ENCODE data around the gene ANKRD44. TPM values are rescaled to one million over a fixed set of nuclear protein-coding genes. Genes with fewer than 3 reads are reported as not detected.

ANKRD44 gene
- polyA plus RNA-seq, 12 donors, result 11.2 to 34.8 (median 21.1) TPM; not detected in 1

DNA sequence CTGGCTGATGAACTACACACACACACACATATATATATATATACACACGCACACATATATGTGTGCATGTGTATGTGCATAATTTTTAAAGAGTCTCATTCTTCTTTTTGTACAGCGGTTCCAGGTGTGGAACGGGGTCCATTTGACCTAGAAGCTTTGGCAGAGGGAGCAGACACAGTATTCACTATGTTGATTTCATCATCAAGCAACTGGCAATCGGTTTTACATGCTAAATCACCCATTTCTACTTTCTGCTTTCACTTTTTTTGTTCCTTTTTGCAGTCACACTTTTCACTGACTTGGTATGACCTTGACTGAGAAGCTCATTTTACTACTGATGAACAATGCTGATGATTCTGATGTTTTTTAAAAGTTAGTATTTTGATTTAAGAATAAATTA lies 321.1 kb downstream of the ANKRD44 start:
- DNase-seq, result no peak

DNA sequence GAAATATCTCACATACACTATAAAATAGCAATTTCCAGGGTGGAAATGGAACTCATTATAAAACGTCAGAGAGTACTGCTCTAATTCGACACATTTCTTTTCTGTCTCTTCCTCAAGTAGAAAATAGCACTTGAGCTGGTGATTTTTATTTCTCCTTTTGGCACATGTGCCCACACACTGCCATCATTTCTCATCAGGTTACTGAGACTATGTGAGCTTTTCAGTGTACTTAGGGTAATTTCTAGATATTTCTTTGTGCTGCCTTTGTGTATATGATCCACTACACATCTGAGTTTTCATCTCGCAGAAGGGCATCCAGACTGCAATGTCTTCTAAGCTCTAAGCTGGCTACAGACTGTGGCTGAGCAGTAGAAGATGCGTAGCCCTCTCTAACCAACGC lies 321.9 kb downstream of the ANKRD44 start:
- peak; percentile 16 for DNase-seq

DNA sequence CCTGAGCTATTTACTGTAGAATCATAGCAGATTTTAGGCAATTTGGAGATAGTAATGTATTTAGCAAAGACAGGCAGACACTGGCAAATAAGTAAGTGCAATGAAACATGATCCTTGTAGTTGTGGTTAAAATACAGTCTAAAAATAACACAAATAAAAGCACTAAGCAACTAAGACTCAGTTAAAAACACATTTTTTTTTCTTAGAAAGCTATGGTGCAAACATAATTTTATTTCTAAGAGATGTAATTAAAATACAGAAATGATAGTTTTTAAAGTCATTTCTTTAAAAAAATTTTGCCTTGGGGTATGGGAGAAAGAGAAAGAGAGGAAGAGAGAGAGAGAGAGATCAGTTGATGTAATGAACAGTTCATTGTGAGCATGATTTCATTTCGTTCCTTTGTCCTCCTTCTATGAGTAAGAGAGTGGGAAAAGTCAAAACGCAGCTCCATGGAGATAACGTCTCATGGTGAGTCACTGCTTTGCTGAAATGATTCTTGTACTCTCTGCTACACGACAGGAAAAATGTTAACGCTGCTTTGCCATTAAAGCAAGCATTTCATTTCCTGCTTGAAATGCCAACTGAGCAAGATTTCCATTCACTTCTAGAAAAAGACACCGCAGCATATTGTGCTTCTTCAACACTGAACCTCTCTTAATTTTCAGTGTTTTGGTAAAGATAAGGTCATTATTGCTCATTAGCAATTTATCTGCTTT lies 322.8 kb downstream of the ANKRD44 start:
- peak; percentile 67 for DNase-seq

- DNase-seq, result no peak
Measured at GRCh38 chr2:196987298-196987648, 323.3 kb downstream of the ANKRD44 start.

- DNase-seq, result no peak
Measured at GRCh38 chr2:196985511-196986183, 324.9 kb downstream of the ANKRD44 start.

DNA sequence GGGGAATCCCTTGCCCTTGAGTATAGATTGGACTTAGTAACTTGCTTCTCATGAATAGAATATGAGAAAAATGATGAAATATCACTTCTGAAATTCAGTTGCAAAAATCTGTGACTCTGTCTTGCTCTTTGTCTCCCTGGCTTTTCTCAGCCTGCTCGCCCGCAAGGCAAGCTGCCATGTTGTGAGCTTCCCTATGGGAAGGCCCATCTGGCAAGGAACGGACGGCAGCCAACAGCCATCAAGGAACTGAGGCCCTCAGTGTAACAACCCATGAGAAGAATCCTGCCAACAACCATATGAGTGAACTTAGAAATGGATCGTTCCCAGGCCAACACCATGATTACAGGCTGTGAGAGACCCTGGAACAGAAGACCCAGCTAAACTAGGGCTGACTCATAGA lies 325.7 kb downstream of the ANKRD44 start:
- DNase-seq, result no peak

DNA sequence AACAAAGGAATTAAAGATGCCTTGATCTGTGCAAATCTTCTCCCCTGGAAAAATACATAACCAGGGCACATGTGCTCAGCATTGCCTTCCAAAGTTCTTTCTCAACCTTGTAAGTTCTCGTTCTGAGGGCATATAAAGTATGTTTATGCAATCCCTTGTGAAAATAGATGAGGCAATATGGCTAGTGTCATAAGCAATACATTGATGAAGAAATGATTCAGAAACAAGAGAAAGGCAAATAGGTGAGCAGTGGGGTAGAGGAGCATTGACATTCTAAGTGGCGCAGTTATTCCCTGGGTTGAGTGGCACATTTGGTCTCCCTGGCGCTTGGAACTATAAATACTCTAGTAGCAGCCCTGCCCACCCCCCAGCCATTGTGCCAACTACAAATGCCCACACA lies 326.6 kb downstream of the ANKRD44 start:
- DNase-seq, result no peak

- DNase-seq, result no peak
Measured at GRCh38 chr2:196980473-196980872, 330.1 kb downstream of the ANKRD44 start.

- no peak for DNase-seq
Measured at GRCh38 chr2:196980001-196980400, 330.6 kb downstream of the ANKRD44 start.

- no peak for DNase-seq
Measured at GRCh38 chr2:196977507-196977906, 333.1 kb downstream of the ANKRD44 start.

GRCh38 chr2:196974970-196975369 lies 335.6 kb downstream of the ANKRD44 start:
- DNase-seq, result no peak

DNA sequence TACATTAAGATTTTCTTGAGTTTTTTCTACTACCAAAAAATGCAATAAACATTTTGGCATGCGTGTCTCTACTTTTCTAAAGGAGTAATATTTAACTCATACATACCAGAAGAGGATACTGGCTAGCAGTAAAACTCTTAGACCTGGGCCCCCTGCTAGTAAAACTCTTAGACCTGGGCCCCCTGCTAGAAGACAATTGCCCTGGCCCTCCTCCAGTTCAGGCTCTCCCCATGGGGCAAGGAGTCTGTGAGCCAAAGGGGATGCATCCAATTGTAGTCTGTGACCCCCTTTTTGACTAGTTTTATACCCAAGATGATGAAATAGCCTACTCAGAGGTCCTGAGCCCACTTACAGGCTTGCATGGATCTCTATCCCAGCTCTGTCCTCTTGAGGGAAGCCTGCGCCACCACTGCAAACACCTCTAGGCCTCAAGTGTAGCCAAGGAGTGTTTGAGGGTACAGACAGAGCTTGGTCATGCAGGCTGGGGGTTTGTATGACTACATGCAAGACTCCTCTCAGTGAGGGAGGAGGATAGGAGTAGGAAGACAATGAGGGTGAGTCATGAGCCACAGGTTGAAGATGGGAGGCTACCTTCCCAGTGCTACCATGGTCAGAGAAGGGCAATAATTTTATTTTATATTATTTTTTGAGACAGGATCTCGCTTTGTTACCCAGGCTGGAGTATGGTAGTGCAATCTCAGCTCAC lies 338.9 kb downstream of the ANKRD44 start:
- no peak for DNase-seq

DNA sequence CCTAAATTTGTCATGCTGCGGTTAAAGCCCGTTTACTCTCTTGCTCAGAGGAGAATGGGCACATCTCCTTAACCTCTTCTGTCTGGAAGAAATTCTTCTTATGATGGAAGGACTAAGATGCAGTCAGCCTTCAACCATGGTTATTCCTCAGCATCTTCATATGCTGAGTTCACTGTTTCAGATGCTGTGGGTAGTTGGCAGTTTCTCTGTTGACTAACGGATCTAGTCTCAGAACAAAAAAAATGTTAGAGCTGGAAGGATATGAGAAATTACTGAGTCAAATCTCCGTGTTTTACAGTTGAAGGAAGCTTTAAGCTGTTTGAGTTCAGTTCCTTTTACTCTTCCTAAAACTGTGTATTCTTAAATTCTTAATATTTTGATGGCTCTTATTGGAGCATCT lies 340.5 kb downstream of the ANKRD44 start:
- no peak for DNase-seq

DNA sequence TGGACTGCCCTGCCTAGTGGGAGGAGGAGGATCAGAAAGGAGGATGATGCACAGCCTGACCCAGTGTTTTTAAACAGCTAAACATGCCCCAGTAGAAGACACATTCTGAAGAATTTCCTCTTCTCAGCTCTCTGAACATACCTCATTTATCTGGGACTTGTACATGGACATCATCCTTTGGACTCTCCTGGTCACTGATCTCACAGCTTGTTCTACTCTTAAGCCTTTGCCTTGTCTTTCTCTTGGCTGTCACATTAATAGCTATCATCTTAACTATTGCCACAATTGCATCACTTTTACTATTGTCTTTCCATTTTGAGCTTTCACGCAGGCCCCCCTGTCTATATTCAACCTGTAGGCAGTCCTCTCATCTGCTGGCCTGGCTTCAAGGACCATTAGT lies 342.1 kb downstream of the ANKRD44 start:
- DNase-seq, result no peak

DNA sequence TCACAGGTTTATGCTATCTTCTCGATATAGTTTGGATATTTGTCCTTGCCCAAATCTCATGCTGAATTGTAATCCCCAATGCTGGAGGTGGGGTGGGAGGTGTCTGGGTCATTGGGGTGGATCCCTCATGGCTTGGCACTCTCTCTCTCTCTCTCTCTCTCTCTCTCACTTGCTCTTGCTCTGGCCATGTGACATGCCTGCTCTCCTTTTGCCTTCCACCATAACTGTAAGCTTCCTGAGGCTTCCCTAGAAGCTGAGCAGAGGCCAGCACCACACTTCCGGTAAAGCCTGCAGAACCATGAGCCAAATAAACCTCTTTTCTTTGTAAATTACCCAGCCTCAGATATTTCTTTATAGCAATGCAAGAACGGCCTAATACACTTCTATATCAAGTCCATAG lies 342.8 kb downstream of the ANKRD44 start:
- no peak for DNase-seq

GRCh38 chr2:196967116-196967515 lies 343.5 kb downstream of the ANKRD44 start:
- DNase-seq, result peak; percentile 43

DNA sequence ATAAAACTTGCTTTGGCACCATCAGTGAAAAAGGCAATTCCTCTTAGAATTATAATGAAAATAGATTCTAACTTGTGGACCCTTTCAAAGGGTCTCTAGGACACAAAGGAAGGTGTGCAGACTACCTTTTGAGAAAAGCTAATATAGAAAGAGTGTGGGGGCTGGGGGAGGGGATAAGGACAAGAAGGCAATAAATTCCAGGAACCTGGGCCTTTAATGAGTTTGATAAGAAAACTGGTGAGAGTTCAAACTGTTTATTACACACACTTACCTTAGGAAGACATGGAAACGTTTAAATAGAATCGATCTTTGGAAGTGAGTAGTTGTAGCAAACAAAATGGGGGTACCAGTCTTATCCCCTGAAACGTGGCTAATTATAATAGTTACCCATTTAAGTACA lies 344.5 kb downstream of the ANKRD44 start:
- DNase-seq, result no peak

- DNase-seq, result no peak
Measured at GRCh38 chr2:196965651-196966050, 344.9 kb downstream of the ANKRD44 start.

- no peak for DNase-seq
Measured at GRCh38 chr2:196963961-196964360, 346.6 kb downstream of the ANKRD44 start.

DNA sequence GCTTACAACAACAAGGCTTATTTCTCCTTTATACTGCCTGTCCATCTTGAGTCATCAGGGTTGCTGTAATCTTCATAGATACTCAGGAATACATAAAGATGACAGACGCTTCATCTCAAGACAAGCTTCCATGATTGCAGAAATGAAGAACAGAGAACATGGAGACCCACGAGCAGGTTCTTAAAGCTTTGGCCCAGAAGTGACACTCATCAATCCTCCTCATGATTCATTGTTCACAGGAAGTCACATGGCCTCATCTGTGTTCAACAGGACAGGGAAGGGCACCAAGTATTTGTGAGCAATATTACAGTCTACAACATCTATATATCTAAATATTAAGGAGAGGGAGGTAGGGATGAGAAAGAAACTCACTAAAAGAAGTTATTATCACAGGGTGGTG lies 347.5 kb downstream of the ANKRD44 start:
- no peak for DNase-seq

DNA sequence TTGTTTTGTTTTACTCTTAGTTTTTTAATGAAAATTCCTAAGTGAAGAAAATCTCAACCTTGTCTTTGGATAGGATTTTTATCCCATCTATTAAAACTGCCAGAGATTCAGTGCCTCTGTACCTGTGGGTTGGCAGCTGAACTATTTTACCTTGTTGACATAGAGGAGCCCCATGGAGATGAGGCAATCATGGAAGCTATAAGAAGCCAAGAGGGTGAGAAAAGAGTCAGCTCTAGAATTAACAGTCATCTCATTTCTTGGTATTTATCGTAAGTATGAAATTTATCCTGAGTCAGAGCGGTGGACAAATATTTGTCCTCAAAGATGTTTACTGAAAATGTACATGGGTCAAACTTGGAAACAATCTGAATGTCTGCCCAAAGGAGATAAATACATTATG lies 348.3 kb downstream of the ANKRD44 start:
- DNase-seq, result no peak

GRCh38 chr2:196961889-196962288 lies 348.7 kb downstream of the ANKRD44 start:
- DNase-seq, result no peak

- DNase-seq, result no peak
Measured at GRCh38 chr2:196959734-196960338, 350.7 kb downstream of the ANKRD44 start.

Data from muscle of arm (tissue), 12 donors.